Parathyroid adenoma (tissue), 2 donors: ENCODE data around the gene CCDC187.

Experiments used
- H2AFZ ChIP-seq: fragments of 300-600 bp; sonication (generic); one replicate; pipeline ENCODE4 v1.7.0; 2017; ENCODE audit warnings: antibody characterized with exemption, mild to moderate bottlenecking
- H3K27ac ChIP-seq: fragments of 300-600 bp; sonication (generic); one replicate; pipeline ENCODE4 v1.7.0; 2017
- H3K27me3 ChIP-seq: fragments of 300-600 bp; sonication (generic); one replicate; pipeline ENCODE4 v1.7.0; 2017; ENCODE audit warnings: low read length; ENCODE audit not compliant: control insufficient read depth, insufficient read depth
- H3K36me3 ChIP-seq: fragments of 300-600 bp; sonication (generic); one replicate; pipeline ENCODE4 v1.7.0; 2017; ENCODE audit warnings: low read length; ENCODE audit not compliant: control insufficient read depth, insufficient read depth
- H3K4me1 ChIP-seq: fragments of 300-600 bp; sonication (generic); one replicate; pipeline ENCODE4 v1.7.0; 2017; ENCODE audit warnings: control low read depth
- H3K4me2 ChIP-seq: fragments of 300-600 bp; sonication (generic); one replicate; pipeline ENCODE4 v1.7.0; 2017; ENCODE audit warnings: low read length
- H3K4me3 ChIP-seq: fragments of 300-600 bp; sonication (generic); one replicate; pipeline ENCODE4 v1.7.0; 2017; ENCODE audit warnings: low read depth, low read length
- H3K79me2 ChIP-seq: fragments of 300-600 bp; sonication (generic); one replicate; pipeline ENCODE4 v1.7.0; 2017; ENCODE audit warnings: control low read depth
- H3K9ac ChIP-seq: fragments of 300-600 bp; sonication (generic); one replicate; pipeline ENCODE4 v1.7.0; 2017; ENCODE audit warnings: mild to moderate bottlenecking
- H3K9me3 ChIP-seq: fragments of 300-600 bp; sonication (generic); one replicate; pipeline ENCODE4 v1.7.0; 2017; ENCODE audit warnings: low read length; ENCODE audit not compliant: control insufficient read depth
- TF ChIP-seq, protein P1 (sequence below): fragments of 300-600 bp; sonication (generic); IDR thresholded peaks from one replicate; pipeline ENCODE4 v1.7.0; 2017; ENCODE audit warnings: antibody characterized with exemption, mild to moderate bottlenecking
- donor health status: primary hyperparathyroidism.

The CCDC187 gene

DNA sequence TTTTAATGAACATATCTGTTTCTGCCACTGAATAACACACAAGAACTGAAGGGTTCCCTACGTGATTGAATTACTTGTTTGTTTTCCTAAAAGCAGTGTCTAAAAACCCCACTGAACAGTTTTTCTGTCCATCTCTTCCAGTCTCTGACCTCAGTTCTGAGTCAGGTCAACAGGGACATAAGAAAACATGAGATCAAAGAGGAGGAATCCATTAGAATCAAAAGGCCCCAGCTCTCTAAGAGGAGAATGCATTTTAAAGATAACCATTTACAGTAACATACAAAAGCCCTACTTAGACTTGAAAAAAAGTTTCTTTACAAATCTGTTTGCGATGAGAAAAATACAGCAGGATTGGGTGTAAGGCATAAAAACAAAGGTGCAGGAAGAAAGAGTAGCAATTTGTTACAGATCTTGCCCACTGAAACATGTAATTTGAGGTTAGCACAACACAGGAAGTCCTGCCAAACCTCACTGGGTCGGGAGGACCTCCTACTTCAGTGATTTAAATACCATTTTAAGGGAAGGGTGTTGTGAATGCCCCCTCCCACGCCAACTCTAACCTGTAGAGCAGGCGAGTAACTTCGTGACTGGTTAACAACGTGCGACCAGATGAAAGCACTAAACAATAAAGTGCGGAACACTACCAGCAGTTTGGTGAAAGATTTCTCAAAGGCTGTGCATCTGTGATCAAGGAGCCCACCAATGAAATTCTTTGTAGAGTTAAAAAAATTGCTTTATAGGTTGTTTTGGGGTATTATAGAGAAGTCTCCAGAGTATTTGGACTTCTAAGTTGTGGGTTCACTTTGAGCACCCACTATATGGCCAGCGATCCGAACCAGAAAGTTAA, 59.5 kb downstream of the CCDC187 start:
- Histone ChIP-seq H3K9me3 (no peaks in the 10 kb centered on the region), H2AFZ (no peak overlapping the region), H3K27me3 (no peaks in the 10 kb centered on the region), H3K4me3 (peak overlapping the region; percentile 57), H3K36me3 (no peaks in the 10 kb centered on the region), H3K79me2 (peaks cover 22% of the 10 kb centered on the region), H3K9ac (no peak overlapping the region), H3K27ac (no peak overlapping the region), H3K4me2 (peak overlapping the region; percentile 61), H3K4me1 (peaks cover 12% of the 10 kb centered on the region)
- TF ChIP-seq, protein P1, sequence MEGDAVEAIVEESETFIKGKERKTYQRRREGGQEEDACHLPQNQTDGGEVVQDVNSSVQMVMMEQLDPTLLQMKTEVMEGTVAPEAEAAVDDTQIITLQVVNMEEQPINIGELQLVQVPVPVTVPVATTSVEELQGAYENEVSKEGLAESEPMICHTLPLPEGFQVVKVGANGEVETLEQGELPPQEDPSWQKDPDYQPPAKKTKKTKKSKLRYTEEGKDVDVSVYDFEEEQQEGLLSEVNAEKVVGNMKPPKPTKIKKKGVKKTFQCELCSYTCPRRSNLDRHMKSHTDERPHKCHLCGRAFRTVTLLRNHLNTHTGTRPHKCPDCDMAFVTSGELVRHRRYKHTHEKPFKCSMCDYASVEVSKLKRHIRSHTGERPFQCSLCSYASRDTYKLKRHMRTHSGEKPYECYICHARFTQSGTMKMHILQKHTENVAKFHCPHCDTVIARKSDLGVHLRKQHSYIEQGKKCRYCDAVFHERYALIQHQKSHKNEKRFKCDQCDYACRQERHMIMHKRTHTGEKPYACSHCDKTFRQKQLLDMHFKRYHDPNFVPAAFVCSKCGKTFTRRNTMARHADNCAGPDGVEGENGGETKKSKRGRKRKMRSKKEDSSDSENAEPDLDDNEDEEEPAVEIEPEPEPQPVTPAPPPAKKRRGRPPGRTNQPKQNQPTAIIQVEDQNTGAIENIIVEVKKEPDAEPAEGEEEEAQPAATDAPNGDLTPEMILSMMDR: no peak

DNA sequence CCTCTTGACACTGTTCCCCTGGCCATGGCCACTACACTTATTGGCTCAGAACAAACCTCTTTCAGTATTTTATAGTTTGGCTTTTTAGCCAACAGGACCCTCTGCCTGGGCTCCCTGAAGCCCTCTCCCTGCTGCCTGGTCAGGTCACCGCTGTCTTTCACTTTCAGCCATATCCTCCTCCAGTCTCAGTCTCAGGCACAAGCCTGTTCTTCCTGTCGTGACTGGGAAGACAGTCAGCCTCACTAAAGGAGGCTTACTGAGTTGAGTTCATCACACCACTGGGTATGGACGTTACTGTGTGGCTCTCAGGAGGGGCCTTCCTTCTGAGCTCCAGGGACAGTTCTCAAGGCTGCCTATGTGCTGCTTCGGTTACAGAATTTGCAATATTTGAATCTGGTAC, 60.3 kb downstream of the CCDC187 start:
- no peak overlapping the region for H3K4me3 ChIP-seq
- no peaks in the 10 kb centered on the region for H3K9me3 ChIP-seq
- no peak overlapping the region for H3K27ac ChIP-seq
- no peaks in the 10 kb centered on the region for H3K27me3 ChIP-seq
- no peak overlapping the region for H3K4me2 ChIP-seq
- no peaks in the 10 kb centered on the region for H3K36me3 ChIP-seq
- no peak overlapping the region for H2AFZ ChIP-seq
- peaks cover 22% of the 10 kb centered on the region for H3K79me2 ChIP-seq
- H3K9ac ChIP-seq: no peak overlapping the region
- peaks cover 12% of the 10 kb centered on the region for H3K4me1 ChIP-seq
- TF ChIP-seq, protein P1: no peak

DNA sequence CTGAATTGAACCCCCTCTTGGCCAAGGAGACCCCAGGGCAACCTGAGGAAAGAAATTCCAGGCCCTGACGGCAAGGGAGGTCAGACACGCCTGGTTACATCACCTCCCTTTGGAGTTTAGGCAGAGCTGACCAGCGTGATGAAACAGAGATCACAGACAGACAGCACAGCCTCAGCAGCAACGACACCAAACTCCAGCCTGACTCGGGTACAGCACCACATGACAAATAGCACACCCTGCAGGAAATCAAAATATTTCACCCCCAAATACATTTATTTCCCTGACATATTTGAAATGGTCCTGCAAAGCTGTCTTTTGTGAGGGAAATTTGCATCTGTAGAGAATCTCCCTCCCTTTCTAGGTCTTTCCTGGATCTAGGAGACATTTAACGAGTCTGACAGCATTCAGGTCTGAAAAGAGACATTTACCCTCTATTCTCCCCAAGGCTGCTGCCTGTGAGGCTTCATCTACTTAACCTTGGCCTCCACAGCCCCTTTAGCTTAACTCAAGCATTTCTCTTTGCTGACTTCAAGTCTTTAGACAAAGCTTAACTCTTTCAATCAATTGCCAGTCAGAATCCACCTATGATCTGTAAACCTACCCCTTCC, 60.9 kb downstream of the CCDC187 start:
- no peak overlapping the region for H2AFZ ChIP-seq

DNA sequence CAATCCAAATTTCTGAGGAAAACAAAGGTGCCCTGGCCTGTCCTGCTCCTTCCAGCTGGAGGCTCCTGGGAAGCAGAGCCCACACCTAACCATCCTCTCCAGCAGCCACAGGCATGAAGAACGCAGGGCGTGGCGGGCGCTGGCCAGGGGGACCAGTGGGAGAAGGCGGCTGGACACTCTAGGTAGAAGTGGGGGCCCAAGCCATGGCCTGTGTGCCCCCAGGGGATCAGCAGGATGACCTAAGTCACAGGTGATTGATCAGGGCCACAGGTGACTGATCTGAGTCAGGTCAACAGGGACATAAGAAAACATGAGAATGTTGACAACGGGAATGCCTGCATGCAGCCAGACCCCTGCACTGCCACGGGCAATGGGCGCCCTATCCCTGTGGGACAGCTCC, 61.6 kb downstream of the CCDC187 start:
- Histone ChIP-seq H3K4me1 (peaks cover 12% of the 10 kb centered on the region), H3K9ac (no peak overlapping the region), H3K4me3 (no peak overlapping the region), H3K27me3 (no peaks in the 10 kb centered on the region), H2AFZ (no peak overlapping the region), H3K79me2 (peaks cover 22% of the 10 kb centered on the region), H3K27ac (no peak overlapping the region), H3K9me3 (no peaks in the 10 kb centered on the region), H3K4me2 (no peak overlapping the region), H3K36me3 (no peaks in the 10 kb centered on the region)
- TF ChIP-seq, protein P1: no peak

More for the DNA sequence above, 60.9 kb downstream of the CCDC187 start:
- Histone ChIP-seq H3K79me2 (peaks cover 22% of the 10 kb centered on the region), H3K9me3 (no peaks in the 10 kb centered on the region), H3K27me3 (no peaks in the 10 kb centered on the region), H3K27ac (no peak overlapping the region), H3K9ac (no peak overlapping the region), H3K4me2 (no peak overlapping the region), H3K4me1 (peaks cover 12% of the 10 kb centered on the region), H3K36me3 (no peaks in the 10 kb centered on the region), H3K4me3 (no peak overlapping the region)
- TF ChIP-seq, protein P1: no peak
